Transverse colon (tissue), 4 donors: ENCODE data around the gene STAM2. TPM values are rescaled to one million over a fixed set of nuclear protein-coding genes. Genes with fewer than 3 reads are reported as not detected.
A peak's percentile ranks its signal among the peaks of the same experiment; 100 is the strongest.

Experiments
- DNase-seq: peaks from one replicate; pipeline ENCODE4 v3.0.0-alpha.2; 2019
- H3K27ac ChIP-seq, 4 donors: fragments of 200-600 bp; sonication (generic); 2 replicates each; pipeline ENCODE4 v1.5.1; 2016 to 2018; ENCODE audit warnings: inconsistent platforms in 4 of 4
- H3K27me3 ChIP-seq: fragments of 200-600 bp; sonication (generic); 2 replicates; pipeline ENCODE4 v1.5.1; 2017; ENCODE audit warnings: inconsistent platforms
- H3K36me3 ChIP-seq, 4 donors: fragments of 200-600 bp; sonication (generic); 2 replicates each; pipeline ENCODE4 v1.5.1; 2017 to 2019; ENCODE audit warnings: inconsistent platforms in 4 of 4
- H3K4me1 ChIP-seq, 4 donors: fragments of 200-600 bp; sonication (generic); 2 replicates each; pipeline ENCODE4 v1.5.1; 2017 to 2020; ENCODE audit warnings: inconsistent platforms in 4 of 4
- H3K4me3 ChIP-seq, 4 donors: fragments of 200-600 bp; sonication (generic); 1 replicate in 1 of 4; 2 replicates in 3 of 4; pipeline versions ENCODE4 v1.5.1 to v1.6.1; 2017 to 2019; ENCODE audit warnings: inconsistent platforms in 4 of 4
- H3K9me3 ChIP-seq, 2 donors: fragments of 200-600 bp; sonication (generic); 2 replicates each; pipeline ENCODE4 v1.5.1; 2017 to 2019; ENCODE audit warnings: inconsistent platforms in 2 of 2
- CTCF ChIP-seq, 5 experiments: fragments of 200-600 bp in 3 of 5; fragments of 450-650 bp in 2 of 5; sonication (generic) in 3 of 5; IDR thresholded peaks; 1 replicate in 2 of 5; 2 replicates in 3 of 5; pipeline ENCODE4 v1.5.1; 2016 to 2017; ENCODE audit warnings: antibody characterized with exemption in 5 of 5, inconsistent platforms in 3 of 5, mild to moderate bottlenecking in 2 of 5, moderate library complexity in 1 of 5
- EP300 ChIP-seq: sonication (generic); formaldehyde crosslinking; IDR thresholded peaks from one replicate; pipeline ENCODE4 v1.6.1; 2017; ENCODE audit warnings: antibody characterized with exemption, low read depth
- POLR2A ChIP-seq: fragments of 450-650 bp; IDR thresholded peaks from one replicate; pipeline ENCODE4 v1.6.1; 2016; ENCODE audit warnings: antibody characterized with exemption, mild to moderate bottlenecking, moderate library complexity
- POLR2AphosphoS5 ChIP-seq, 3 donors: sonication (generic); formaldehyde crosslinking; IDR thresholded peaks; one replicate each; pipeline ENCODE4 v1.6.1; 2016; ENCODE audit warnings: antibody characterized with exemption in 3 of 3
- WGBS, 2 donors: methylation state at CpG; one replicate each; pipeline ENCODE4 v1.1.5; 2018; ENCODE audit warnings: low coverage in 1 of 2; 5-methylcytosine and 5-hydroxymethylcytosine counted together
- in situ Hi-C, 4 donors: fragments of 200-750 bp; cut with MboI; loops; one replicate each; pipeline versions ENCODE4 v1.15.0 to v1.15.1; 2017; ENCODE audit warnings: low sequenced_read_pairs in 3 of 4, low pct_ligation_motif_present in 1 of 4, low pct_unique_long_range_greater_than_20kb in 1 of 4
- intact Hi-C: fragments of 100-400 bp; cut with DNase I; formaldehyde crosslinking; loops from one replicate; pipeline ENCODE4 v1.15.1; 2023; ENCODE audit warnings: low total_unique reads
- total RNA-seq, 4 donors: library from RNA; depleted of rRNA; stranded (reverse); fragments of >200 nt; gene quantifications; one replicate each; pipeline ENCODE4 v1.1.0, GENCODE V29; 2016

The STAM2 gene
- total RNA-seq, result 10 to 100 TPM; 17.1 to 57.2 (median 38.1) TPM

GRCh38 chr2:152175368-152176112 lies at the start of gene STAM2:
STAM2 (minus strand) TSS chr2:152175763; CDS start chr2:152175642, 121 bp downstream.
- no peaks in the 10 kb centered on the region for H3K27me3 ChIP-seq
- in situ Hi-C loops, result loop anchor here in 2 of 4 donors (25.0 kb wide), 1 partner anchor 162 kb away; the partner anchor contains the start of gene FMNL2 (in 2 of the 2)
- no peaks in the 10 kb centered on the region for H3K9me3 ChIP-seq
- intact Hi-C loops, result loop anchor here (5.0 kb wide), 1 partner anchor 457 kb away; no protein-coding TSS in a partner anchor
- no peaks in the 10 kb centered on the region for H3K36me3 ChIP-seq
- H3K4me3 ChIP-seq, result peak within 1 kb of the TSS; percentile 55 to 90 (median 86)
- H3K27ac ChIP-seq, result peak within 1 kb of the TSS; percentile 95 to 98 (median 96)
- peak; percentile 94 for DNase-seq
- WGBS, 2 donors, result 0% methylated on average over 69 of the region's 72 CpGs; no CpG with 5 or more reads in 1 of the 2 donors
- TF ChIP-seq POLR2AphosphoS5 (IDR thresholded peaks at IDR 0.05), result peak; percentile 57 to 88 (median 84)
- peak; percentile 93 to 99 (median 96) for TF ChIP-seq CTCF (IDR thresholded peaks at IDR 0.05)
- peak; percentile 90 for TF ChIP-seq POLR2A
- no peak for TF ChIP-seq EP300
- peaks cover 16 to 43% (median 39%) of the 10 kb centered on the region in 4 donors for H3K4me1 ChIP-seq

GRCh38 chr2:152223977-152224376 lies 48.4 kb upstream of the STAM2 start:
- no peak for DNase-seq
- H3K36me3 ChIP-seq, result no peaks in the 10 kb centered on the region
- H3K4me3 ChIP-seq, result no peak overlapping the region
- intact Hi-C loops (no loop called here), in situ Hi-C loops (no loop called here)
- peak overlapping the region; percentile 18 to 51 (median 24) for H3K27ac ChIP-seq
- peaks cover 9 to 37% (median 19%) of the 10 kb centered on the region in 4 donors for H3K4me1 ChIP-seq
- no peak for TF ChIP-seq EP300
- TF ChIP-seq CTCF (IDR thresholded peaks at IDR 0.05), result no peak
- no peak for TF ChIP-seq POLR2A
- TF ChIP-seq POLR2AphosphoS5 (IDR thresholded peaks at IDR 0.05), result no peak
- WGBS, 2 donors, result 37 to 56% methylated on average over 1 to 2 of the region's 2 CpGs
- H3K27me3 ChIP-seq, result no peaks in the 10 kb centered on the region
- no peaks in the 10 kb centered on the region for H3K9me3 ChIP-seq

GRCh38 chr2:152222975-152223637 lies 47.5 kb upstream of the STAM2 start:
- WGBS, 2 donors, result 28 to 46% methylated on average over 4 to 7 of the region's 7 CpGs
- H3K36me3 ChIP-seq, result no peaks in the 10 kb centered on the region
- no peak overlapping the region for H3K4me3 ChIP-seq
- H3K9me3 ChIP-seq, result no peaks in the 10 kb centered on the region
- DNase-seq, result peak; percentile 46
- peak overlapping the region; percentile 24 to 51 (median 28) for H3K27ac ChIP-seq
- no peak for TF ChIP-seq CTCF (IDR thresholded peaks at IDR 0.05)
- no peak for TF ChIP-seq POLR2A
- TF ChIP-seq POLR2AphosphoS5 (IDR thresholded peaks at IDR 0.05), result no peak
- in situ Hi-C loops, result no loop called here
- H3K27me3 ChIP-seq, result no peaks in the 10 kb centered on the region
- intact Hi-C loops, result no loop called here
- peaks cover 9 to 30% (median 15%) of the 10 kb centered on the region in 4 donors for H3K4me1 ChIP-seq

- WGBS, 2 donors, result 33 to 71% methylated on average over 3 of the region's 3 CpGs
- no peak for TF ChIP-seq POLR2A
- TF ChIP-seq POLR2AphosphoS5 (IDR thresholded peaks at IDR 0.05), result no peak
- TF ChIP-seq CTCF (IDR thresholded peaks at IDR 0.05), result no peak
- TF ChIP-seq EP300, result no peak
- Histone ChIP-seq H3K36me3 (no peaks in the 10 kb centered on the region), H3K4me1 (peaks cover 9 to 26% (median 14%) of the 10 kb centered on the region in 4 donors), H3K27ac (peak overlapping the region in 1 of 4 donors; percentile 2), H3K4me3 (no peak overlapping the region), H3K9me3 (no peaks in the 10 kb centered on the region), H3K27me3 (no peaks in the 10 kb centered on the region)
- intact Hi-C loops, result no loop called here
- no peak for DNase-seq
- in situ Hi-C loops, result no loop called here
Observed at GRCh38 chr2:152221839-152222238, 46.3 kb upstream of the STAM2 start.
